HG02970 (cell line): Measurements from ENCODE around the gene SLFN11.
"Not testable (repeated sequence)": the region's sequence is repeated elsewhere in the genome, so short reads cannot be mapped to it uniquely, and the experiment has no call there.

Experiments used
- ATAC-seq: cut with Tn5 transposase; IDR thresholded peaks from one replicate; pipeline ENCODE4 v1.9.1; 2021; ENCODE audit warnings: mild to moderate bottlenecking, moderate library complexity, moderate number of reproducible peaks; ENCODE audit not compliant: unreplicated experiment, low FRiP score

Gene SLFN11

GRCh38 chr17:35359398-35359797 lies 14.0 kb downstream of the SLFN11 start:
- ATAC-seq, result no peak

GRCh38 chr17:35352284-35352683 lies 21.1 kb downstream of the SLFN11 start:
- ATAC-seq, result no peak

- ATAC-seq, result no peak
Measured at GRCh38 chr17:35350493-35350892, 22.9 kb downstream of the SLFN11 start.

- ATAC-seq, result no peak
Measured at GRCh38 chr17:35345926-35346771, 27.3 kb downstream of the SLFN11 start.

- ATAC-seq, result no peak
Measured at GRCh38 chr17:35345445-35345925, 27.9 kb downstream of the SLFN11 start.

- no peak for ATAC-seq
Measured at GRCh38 chr17:35344262-35344661, 29.2 kb downstream of the SLFN11 start.

- ATAC-seq, result no peak
Measured at GRCh38 chr17:35342276-35342675, 31.1 kb downstream of the SLFN11 start.

- ATAC-seq, result no peak
Measured at GRCh38 chr17:35341411-35341992, 31.9 kb downstream of the SLFN11 start.

GRCh38 chr17:35338230-35338629 lies 35.2 kb downstream of the SLFN11 start:
- no peak for ATAC-seq

GRCh38 chr17:35337364-35337763 lies 36.1 kb downstream of the SLFN11 start:
- ATAC-seq, result no peak

GRCh38 chr17:35333578-35333977 lies 39.8 kb downstream of the SLFN11 start:
- not testable (repeated sequence) for ATAC-seq

- no peak for ATAC-seq
Measured at GRCh38 chr17:35322749-35323148, 50.7 kb downstream of the SLFN11 start.

- no peak for ATAC-seq
Measured at GRCh38 chr17:35315971-35316370, 57.5 kb downstream of the SLFN11 start.

GRCh38 chr17:35315283-35315682 lies 58.1 kb downstream of the SLFN11 start:
- no peak for ATAC-seq

GRCh38 chr17:35314415-35315216 lies 58.8 kb downstream of the SLFN11 start:
- no peak for ATAC-seq

- no peak for ATAC-seq
Measured at GRCh38 chr17:35313875-35314409, 59.5 kb downstream of the SLFN11 start.

- ATAC-seq, result no peak
Measured at GRCh38 chr17:35312790-35313711, 60.4 kb downstream of the SLFN11 start.

GRCh38 chr17:35312346-35312745 lies 61.1 kb downstream of the SLFN11 start:
- ATAC-seq, result no peak

GRCh38 chr17:35309345-35309744 lies 64.1 kb downstream of the SLFN11 start:
- ATAC-seq, result not testable (repeated sequence)
